NOMO-1 treated with dmso at 0.1 percent for 144 hours (cell line): Measurements from ENCODE around the gene EYA3.

ENCODE experiments used
- DNase-seq: peaks from one replicate; lab custom pipeline; 2025; ENCODE audit not compliant: unreplicated experiment; lab: John Stamatoyannopoulos, UW

EYA3 gene

DNA sequence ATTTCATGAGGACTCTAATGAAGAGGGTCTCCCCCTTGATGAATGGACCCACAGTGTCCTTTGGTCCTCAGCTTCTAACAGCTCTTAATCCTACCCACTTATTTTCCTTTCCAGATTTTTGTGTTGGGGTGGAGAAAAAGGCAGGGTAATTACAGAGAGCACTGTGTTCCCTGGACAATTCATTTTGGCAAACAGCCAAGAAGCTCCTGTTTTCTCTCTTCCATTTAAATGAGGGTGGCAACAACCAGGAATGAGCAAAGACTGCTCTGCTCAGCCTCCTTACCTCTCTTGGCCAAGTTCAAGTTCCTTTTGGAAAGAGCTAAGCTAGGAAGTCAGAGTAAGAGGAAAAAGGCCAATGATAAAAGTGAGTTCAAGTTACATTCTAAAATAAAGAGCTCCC, 116.7 kb downstream of the EYA3 start:
- DNase-seq: no peak

DNA sequence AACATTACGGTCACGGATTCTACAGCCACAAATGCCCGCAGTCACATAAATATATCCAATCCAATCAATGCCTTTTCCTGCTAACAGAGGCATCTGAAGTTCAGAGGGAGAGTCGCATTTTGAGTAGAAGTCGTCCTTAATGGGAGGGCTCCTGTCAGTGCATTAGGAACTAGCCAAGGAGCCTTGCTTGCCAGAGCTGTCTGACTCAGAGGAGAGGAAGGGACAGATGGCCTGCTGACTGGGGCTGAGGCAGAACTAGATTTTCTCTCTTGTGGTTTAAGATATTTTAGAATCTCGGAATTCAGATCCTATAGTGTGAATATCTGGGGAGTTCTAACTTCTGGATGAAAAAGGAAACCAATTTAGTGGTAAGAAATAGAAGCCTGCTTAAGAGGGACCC, 118.0 kb downstream of the EYA3 start:
- DNase-seq: no peak

- DNase-seq: no peak
These were observed 119.7 kb downstream of the EYA3 start for GRCh38 chr1:27968692-27969091.

DNA sequence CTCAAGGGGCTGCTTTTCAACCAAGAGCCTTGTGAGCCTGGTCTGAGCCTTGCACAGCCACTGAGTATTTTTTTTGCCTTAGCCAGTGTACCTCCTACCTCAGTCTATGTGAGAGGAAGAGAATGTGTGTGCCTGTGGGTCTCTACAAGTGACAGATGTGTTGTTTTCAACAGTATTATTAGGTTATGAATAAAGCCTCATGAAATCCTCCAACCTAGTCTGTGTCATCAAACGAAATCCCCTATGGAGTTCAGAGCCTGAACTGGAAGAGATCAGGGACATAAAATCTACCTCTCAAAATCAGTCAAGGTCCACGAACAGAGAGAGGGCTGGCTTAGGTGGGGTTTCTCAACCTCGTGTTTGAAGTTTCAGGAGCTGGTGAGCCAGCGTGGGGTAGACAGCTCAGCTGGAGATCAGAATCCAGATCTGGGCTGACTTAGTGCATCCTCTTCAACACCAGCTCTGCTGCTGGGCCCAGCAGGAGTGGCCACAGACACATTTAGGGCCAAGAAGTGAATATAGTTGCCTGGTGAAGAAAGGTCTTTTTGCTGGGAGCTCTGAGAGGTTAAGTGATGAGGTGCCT, 120.4 kb downstream of the EYA3 start:
- no peak for DNase-seq

DNA sequence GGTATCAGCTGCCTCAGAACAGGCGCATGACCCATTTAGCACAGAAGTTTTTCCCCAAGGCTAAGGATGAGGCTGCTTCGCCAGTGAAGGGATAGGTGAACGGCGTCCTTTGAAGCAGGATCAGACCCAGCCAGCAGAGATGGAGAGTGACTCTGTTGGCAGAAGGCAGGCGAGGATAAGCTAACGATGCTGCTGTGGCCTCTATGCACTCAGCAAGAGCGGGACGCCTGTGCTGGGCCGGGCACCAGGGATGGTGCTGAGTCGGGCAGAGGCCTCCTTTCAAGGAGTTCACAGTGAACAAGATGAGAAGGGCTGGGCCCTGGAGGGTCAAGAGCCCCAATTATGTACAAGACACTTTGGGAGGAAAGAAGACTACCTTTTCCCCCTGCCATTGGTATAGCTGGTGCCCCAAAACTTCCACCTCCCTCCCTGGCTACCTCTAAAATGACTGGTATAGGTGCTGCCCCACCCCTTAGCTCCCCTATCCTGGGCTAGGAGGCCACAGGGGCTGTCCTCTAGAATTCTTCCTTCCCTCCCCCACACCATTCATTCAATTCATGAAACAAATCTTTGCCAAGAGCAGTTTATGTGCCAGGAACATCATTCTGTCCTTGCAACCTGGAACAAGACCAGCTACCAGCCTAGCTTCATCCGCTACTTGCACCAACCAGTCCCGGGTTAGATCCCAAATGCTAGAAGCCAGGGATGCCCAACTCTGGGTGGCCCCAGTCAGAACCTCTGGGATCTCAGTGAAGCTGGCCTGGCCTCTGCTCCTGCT, 121.1 kb downstream of the EYA3 start:
- DNase-seq: no peak

- no peak for DNase-seq
These were observed 121.9 kb downstream of the EYA3 start for GRCh38 chr1:27966402-27967105.

- no peak for DNase-seq
These were observed 125.0 kb downstream of the EYA3 start for GRCh38 chr1:27963393-27963792.

- no peak for DNase-seq
These were observed 126.7 kb downstream of the EYA3 start for GRCh38 chr1:27961646-27962221.

- no peak for DNase-seq
These were observed 127.4 kb downstream of the EYA3 start for GRCh38 chr1:27960762-27961645.

GRCh38 chr1:27959792-27960603, 128.4 kb downstream of the EYA3 start, which contains the start of gene XKR8:
TSS of gene XKR8 (plus strand) at chr1:27959973. CDS start at chr1:27960070, 97 bp downstream.
- DNase-seq: peak; percentile 66

DNA sequence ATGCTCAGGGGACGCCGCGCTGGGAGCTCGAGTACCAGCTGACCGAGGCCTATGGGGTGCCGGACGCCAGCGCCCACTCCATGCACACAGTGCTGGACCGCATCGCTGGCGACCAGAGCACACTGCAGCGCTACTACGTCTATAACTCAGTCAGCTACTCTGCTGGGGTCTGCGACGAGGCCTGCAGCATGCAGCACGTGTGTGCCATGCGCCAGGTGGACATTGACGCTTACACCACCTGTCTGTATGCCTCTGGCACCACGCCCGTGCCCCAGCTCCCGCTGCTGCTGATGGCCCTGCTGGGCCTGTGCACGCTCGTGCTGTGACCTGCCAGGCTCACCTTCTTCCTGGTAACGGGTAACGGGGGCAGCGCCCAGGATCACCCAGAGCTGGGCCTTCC, 129.9 kb downstream of the EYA3 start:
- DNase-seq: no peak

DNA sequence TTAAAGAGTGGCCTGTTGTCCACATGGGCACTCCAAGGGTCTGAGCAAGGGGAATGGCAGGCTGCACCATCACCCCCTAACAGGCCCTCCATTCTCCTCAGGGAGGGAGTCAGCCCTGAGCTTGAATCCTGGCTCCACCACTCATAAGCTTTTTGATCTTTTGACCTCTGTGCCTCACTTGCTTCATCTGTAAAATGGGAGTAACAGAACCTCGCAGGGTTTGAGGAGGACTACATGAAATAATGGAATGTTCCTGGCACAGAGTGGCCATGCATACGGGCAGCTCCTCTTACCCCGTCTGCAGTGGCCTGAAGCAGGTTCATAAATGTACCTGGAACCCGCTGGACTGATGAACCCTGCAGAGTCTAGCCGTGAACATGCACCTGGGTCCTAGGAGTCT, 130.8 kb downstream of the EYA3 start:
- no peak for DNase-seq

- no peak for DNase-seq
These were observed 131.6 kb downstream of the EYA3 start for GRCh38 chr1:27956761-27957160.

DNA sequence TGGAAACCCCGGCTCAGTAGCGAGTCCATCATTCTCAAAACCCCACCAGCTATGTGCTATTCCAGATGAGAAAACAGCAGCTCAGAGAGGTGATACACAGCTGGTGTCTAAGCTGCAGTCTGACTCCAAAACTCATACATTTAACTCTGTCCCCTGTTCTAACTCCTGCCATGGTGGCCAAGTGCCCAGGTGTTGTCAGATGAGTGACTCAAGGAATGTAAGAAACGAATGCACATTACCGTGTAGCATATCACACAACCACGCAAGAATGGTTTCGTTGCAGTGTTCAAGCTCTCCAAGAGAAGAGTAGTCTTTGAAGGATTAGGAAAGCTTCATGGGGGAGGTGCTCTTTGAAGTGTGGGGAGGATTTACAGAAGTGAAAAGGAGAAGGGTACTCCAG, 133.3 kb downstream of the EYA3 start:
- DNase-seq: no peak

DNA sequence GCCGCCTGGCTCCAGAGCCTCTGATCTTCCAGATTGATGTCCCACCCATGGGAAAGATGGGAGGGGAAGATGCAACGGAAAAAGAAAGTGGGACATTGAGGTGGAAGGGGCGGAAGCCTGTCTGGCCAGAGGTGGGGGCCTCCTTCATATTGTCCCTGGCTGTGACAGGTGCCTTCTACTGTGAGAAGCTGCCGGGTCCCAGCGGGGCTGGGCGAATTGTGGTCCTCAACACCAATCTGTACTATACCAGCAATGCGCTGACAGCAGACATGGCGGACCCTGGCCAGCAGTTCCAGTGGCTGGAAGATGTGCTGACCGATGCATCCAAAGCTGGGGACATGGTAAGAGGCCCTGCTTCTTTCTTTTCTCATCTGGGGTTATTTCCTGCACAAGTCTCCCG, 134.2 kb downstream of the EYA3 start:
- DNase-seq: no peak

GRCh38 chr1:27952147-27952546, 136.3 kb downstream of the EYA3 start:
- DNase-seq: no peak

DNA sequence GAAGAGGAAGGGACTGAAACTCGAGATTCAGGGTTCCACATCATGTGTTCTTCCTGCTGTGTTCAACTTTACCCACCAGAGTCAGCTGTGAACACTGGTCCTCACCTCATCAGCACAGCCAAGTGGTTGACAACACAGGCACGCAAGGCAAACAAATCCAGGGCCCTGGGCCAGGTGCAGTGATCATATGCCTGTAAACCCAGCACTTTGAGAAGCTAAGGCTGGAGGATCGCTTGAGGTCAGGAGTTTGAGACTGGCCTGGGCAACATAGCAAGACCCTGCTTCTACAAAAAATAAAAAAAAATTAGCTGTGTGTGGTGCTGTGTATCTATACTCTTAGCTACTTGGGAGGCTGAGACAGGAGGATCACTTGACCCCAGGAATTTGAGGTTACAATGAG, 137.0 kb downstream of the EYA3 start:
- no peak for DNase-seq

GRCh38 chr1:27949027-27949426, 139.4 kb downstream of the EYA3 start:
- no peak for DNase-seq

DNA sequence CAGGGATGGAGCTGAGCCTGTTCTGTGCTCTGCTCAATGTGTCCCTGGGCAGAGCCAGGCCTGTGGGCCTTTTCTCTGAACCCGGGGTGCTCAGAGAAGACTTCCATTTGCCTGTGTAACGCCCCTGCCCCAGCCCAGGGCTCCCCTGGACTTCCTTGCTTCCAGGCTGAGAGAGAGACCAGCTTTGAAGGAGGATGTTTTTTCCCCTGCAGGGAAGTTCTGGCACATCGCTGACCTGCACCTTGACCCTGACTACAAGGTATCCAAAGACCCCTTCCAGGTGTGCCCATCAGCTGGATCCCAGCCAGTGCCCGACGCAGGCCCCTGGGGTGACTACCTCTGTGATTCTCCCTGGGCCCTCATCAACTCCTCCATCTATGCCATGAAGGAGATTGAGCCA, 143.4 kb downstream of the EYA3 start:
- DNase-seq: no peak
